Right hindlimb (tissue), 1 donor: ENCODE measurements around the gene INPP4B.

Experiments
- DNase-seq: peaks from one replicate; pipeline ENCODE4 v3.0.0-alpha.2; 2018

The INPP4B gene

DNA sequence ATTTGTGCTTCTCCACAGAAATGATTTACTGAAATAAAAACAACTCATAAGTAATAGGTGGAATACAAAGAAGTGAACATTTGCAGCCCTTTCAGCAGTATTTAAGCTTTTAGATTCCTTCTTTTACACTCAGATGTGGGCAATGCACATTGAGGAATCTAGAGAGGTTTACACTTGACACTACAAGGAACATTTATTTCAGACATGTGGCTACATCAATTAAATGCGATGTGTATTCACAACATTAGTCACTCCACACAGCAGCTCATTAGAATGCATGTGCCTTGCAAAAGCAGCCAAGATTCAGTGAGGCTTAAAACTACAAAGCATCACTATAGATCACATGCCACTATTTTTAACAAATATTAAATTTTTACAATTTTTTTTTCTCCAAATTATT lies 480.7 kb downstream of the INPP4B start:
- no peak for DNase-seq

DNA sequence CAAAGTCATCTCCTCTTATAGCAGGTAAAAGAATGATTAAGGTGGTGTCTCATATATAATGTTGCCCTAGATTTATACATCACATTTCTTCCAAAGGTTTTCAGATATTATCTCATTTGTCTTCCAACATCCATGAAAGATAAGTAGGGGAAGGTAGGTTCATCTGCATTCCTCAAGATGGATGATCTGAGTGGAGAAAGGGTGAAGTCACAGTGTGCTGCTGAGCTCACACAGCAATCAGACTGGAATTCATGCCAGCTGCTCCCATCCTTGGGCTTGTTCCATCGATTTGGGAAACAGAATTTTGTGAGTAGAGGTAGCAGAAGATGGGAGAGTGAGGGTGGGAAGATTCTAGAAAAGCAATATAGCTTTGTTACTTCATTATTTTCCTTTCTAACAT lies 482.4 kb downstream of the INPP4B start:
- no peak for DNase-seq

DNA sequence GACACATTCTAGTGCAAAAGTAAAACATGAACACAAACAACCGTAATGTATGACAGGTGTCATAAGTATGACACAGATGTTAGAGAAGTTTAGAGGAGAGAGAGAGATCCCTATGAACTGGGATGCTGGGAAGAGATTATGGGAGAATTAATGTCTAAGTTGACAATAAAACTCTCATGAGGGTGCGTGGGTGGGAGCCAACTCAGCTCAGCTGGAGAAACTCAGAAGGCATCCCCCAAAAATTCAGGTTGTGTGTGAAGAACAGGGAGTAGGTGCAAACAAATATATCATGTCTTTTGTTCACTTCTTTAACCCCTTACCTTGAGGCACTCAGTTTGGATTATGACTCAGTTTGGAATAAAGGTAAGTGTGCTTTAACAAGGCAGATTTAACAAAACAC lies 484.1 kb downstream of the INPP4B start:
- no peak for DNase-seq

DNA sequence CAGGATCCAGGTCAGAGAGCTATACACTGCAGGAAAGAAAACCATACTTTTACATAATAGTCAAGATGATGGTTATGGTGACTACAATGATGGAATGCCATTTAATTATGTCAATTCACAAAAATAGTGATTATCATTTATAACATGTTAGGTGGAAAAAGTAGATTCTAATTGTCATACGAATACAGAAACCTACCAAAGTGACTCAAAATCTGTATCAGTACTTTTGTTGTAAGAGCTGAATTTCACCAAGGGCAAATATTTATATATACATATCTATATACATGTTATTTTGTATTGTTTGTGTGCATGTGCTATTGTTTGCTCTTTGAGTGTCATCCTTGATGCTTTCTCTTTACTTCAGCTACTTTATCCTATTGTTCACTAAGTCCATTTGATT lies 485.4 kb downstream of the INPP4B start:
- DNase-seq, result no peak

DNA sequence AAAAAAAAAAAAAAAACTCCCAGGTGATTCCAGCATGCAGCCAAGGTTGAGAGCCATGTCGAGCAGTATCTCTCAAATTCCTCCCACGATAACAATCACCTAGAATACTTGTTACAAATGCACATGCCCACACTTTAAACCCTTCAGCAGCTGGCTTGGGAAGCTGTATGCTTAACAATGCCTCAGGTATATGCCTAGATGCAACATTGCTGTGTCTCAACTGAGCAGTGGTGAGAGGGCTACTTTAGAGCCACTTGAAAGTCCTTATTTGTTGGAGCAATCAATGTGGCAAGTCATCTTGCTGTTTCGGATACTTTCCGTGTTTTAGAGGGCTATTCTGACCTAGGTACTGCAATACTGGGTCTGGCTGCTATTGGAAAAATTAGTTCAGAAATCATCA lies 487.4 kb downstream of the INPP4B start:
- no peak for DNase-seq

DNA sequence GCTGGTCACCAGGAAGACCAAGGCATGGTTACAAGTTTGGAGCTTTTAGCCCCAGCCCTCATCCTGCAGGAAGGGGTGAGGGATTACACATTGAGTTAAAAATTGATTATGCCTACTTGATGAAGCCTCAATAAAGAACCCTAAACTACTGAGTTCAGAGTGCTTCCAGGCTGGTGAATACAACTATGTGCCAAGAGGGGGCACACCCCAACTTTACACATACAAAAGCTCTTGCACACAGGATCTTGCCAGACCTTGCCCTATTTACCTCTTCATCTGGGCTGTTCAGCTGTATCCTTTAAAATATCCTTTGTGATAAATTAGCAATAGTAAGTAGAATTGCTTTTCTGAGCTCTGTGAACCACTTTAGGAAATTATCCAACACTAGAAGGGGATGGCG lies 489.3 kb downstream of the INPP4B start:
- no peak for DNase-seq

DNA sequence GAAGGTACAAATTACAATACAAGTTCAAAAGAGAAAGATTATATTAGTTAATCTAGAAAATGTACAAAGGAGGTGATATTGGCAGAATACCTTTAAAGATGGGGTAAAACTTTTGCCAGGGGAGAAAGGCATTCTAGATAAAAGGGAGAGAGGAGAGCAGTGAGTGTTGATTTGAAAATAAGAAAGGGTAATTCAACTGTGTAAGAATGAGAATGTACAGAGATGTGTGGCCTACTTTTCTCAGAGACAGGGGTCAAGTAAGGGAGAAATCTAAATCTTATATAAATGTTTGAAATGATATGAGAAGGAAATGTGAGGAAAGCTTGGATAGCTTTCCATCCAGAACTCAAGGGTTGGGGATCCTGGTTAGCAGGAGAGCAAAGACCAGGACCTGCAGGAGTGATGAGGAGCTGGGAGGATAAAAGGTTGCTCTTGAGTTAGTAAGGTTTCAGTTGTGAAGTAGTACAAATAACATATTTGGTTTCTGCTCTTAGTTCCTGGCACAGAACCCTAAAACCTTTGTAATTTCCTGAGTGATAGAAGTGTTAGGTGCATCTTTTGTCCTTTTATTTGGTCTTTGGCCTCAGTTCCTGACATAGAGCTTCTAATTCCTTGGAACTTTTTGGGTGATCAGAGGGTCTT lies 489.9 kb downstream of the INPP4B start:
- DNase-seq, result no peak

DNA sequence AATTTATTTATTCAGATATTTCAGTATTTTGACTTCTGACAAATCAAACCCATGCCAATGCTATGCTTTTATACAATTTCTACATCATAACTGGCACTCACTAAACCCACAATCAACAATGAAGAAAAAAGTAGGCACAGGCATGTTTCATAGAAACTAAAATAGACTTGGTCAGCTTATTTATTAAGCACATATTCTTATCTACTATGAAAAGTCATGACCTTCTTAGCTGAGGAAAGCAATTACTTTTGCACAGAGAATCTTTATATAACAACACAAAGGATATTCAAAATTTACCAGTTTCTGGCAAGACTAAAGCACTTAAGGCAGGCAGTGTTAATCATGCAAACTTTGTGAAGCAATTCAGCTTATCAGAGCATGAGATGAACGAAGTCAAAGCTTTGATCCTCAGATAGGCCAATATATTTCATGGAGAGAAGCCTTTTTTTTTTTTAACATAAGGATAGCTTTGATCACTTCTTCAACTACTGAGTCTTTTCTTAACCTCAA lies 490.6 kb downstream of the INPP4B start:
- no peak for DNase-seq

DNA sequence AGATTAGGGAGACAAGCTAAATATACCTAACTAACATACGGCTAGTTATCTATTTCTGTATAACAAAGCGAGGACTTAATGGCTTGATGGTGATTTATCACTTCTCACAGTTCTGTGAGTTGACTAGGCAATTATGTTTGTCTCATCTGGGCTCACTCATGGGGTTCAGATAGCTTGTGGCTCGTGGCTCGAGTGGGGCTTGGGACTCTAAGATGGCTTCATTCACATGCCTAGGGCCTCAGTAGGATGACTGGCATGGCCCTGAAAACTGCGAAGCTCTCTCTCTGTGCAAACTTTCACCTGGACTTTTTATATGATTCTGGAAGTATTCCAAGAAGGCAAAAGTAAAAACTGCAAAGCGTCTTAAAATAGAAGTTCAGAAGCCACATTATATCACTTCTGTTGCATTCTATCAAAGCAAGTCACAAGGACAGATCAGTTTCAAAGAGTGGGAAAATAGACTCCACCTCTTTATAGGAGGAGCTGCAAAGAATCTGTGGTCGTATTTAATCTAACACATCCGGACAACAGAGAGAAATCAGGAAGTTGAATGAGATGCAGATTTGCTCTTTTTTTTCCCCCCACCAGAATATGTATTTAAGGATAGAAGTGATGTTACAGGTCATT lies 491.2 kb downstream of the INPP4B start:
- DNase-seq, result no peak

DNA sequence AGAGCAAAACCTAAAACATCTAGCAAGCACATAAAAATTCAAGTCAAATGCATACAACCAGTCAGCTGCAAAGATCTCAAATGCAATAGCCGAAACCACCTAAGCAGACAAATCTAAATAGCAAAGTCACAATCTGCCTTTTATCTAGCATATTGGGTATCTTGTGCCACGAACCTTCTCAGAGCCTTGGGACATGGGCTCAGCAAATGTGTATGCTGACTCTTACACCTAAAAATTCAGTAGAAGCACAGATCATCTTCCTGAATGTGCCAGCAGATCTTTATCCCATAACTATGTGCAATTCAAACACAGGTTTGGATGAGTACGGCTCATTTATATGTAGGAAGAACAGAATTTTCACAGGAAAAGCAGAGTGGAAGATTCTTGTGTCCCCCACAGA lies 492.1 kb downstream of the INPP4B start:
- DNase-seq, result no peak

DNA sequence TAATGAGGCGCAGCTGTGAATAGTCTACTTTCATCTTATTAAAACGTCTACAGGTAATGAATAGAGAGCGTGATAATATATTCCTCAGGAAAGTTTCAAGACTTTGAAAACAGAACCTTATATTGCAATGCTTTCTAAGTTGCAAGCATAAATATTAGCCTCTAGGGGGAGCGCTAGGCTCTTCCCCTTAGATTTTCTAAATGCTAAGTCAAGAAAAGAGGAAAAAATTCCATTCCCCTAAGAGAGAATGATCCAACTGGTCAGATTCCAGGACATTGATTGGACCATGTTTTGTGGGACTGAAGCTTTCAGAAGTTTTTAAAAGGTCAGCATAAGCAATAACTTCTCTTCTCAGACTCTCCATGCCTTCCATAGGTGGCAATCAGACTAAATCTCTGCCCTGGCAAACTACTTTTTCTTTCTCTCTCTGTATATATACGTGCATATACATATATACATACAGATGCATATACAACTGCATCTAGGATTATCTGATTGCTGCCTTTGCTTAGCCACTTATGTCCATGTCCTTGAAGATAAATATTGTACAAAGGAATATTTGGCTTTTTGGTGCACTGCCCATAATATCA lies 492.9 kb downstream of the INPP4B start:
- no peak for DNase-seq

DNA sequence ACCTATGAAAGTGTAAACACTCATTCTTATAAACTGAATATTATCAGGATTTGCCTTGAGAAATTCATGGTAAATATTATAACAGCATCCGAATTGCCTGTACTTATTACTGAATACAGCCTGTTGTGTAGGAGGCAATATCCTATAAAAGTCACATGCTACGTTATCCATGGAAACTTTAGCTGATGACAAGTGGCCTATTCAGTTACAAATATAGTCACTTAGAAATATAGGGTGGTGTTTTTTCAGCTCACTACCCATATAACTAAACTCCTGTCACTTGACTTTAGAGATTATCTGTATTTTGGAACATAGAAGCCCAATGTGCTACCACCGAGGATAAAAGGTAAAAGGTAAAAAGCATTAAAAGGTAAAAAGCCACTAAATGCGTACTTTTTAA lies 493.4 kb downstream of the INPP4B start:
- DNase-seq, result no peak

DNA sequence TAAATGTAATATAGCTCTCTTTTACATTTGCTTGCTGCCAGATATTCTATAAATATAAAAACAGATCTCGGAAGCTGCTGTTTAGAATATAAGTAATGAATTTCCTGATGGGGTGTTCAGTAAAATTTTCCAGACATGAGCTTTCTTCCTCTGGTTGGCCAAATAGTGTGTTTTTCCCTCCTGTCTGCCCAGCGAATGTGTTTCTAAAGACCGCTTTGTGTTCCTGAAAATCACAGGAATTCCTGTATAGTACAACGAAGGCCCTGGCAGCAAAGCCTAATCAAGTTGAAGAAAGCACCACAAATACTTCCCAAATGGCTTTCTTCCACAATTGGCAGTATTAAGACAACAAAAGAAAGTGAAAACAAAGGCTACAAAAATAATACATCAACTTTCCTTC lies 494.1 kb downstream of the INPP4B start:
- DNase-seq, result peak; percentile 49

DNA sequence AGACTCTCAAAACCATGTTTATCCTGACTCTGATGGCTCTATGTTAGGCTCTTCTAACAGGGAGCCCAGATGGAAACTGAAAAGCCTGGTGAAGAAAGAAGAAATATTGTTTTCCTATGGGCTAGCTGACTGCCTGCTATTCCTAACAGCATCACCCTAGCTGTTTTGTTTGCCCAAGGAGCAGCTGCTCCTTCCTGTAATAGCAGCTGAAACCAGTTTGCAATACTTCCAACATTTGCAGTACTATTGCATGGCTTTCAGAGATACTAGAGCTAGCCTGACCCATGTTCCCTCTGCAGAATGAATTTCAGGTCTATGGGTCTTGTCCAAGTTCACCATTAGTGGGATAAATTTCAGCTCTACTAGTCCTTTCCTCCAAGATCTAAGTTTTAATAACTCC lies 495.2 kb downstream of the INPP4B start:
- peak; percentile 51 for DNase-seq

DNA sequence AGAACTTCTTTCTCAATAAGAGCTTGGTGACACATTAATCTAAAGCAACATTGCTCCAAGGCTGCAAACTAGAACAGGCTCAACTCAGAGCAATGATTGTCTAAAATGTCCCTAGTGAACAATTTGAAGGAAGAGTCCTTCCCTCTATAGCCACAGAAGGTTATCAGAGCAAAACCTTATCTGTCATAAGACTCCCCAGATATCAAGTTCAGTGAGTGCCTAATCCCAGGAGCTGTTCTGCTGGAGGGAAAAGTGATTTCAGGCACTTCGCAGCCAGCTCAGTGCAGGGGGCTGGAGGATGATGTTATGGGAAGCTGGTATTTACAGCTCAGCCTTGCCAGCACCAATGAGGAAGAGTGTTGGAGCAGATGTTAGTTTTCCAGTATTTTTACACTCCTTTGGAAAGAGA lies 497.5 kb downstream of the INPP4B start:
- no peak for DNase-seq

DNA sequence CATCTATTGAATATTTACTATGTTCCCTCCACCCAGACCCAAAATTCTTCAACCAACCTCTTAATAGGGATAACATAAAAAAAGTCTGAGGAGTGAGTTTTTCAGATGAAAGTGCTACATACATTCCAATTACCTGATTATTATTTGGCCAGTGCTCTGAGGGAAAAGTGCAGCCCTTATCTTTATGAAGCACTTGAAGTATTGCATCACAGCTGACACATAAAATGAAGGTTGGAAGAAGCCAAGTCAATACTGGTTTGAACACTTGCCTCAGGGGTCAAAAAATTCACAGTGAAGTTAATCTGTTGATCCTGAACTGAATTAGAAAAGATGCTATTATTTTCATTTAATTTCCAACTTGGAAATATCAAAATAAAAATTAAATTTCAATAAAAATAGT lies 498.9 kb downstream of the INPP4B start:
- no peak for DNase-seq

DNA sequence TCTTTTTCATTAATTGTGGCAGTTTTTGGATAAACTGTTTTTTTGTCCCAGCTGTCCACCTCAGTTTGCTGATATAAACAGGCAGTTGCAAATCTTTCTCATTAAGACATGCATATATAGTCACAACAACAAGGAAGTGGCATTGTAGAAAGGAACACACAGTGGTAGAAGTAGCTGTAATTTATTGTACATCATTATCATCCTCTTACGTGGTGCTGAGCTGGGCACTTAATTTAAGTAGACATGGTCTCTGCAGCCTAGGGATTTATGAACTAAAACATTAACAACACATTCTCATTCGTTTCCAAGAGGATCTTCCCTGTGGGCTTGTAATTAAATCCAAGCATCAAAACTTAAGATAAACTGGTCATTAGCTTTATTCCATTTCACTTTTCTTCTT lies 500.2 kb downstream of the INPP4B start:
- no peak for DNase-seq

DNA sequence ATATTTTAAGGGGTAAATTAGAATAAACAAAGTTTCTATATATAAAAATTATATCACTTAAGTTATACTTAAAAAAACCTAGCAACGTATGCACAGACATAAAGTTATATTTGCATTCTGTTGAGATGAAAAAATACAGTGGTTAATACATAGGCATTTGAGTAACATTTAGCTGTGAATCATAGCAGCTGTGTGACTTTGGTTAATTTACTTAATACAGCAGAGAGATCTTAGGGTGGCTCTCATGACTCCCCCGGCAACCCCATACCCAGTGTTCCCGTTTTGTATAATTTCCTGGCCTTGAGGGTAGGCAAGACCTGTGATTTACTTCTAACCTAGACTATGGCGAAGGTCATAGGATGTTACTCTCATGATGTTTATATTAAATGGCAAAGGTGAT lies 504.8 kb downstream of the INPP4B start:
- DNase-seq, result no peak

DNA sequence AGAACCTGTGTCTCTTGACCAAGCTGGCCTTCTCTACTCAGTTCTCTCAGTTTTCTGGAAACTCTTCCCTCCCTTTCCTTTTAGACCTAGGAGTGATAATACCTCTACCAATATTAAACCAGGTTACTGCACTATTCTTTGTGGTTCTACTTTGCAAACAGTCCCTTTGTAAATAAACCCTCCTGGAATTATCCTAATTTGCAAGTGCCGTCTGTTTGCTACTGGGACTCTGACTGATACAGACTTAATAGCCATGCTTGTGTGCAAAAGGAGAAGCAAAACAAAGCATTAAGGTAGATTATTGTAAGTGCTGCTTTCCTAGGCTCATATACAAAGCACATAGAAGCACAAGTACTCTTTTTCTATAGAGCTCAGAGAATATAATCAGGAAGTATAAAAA lies 507.0 kb downstream of the INPP4B start:
- DNase-seq, result no peak

DNA sequence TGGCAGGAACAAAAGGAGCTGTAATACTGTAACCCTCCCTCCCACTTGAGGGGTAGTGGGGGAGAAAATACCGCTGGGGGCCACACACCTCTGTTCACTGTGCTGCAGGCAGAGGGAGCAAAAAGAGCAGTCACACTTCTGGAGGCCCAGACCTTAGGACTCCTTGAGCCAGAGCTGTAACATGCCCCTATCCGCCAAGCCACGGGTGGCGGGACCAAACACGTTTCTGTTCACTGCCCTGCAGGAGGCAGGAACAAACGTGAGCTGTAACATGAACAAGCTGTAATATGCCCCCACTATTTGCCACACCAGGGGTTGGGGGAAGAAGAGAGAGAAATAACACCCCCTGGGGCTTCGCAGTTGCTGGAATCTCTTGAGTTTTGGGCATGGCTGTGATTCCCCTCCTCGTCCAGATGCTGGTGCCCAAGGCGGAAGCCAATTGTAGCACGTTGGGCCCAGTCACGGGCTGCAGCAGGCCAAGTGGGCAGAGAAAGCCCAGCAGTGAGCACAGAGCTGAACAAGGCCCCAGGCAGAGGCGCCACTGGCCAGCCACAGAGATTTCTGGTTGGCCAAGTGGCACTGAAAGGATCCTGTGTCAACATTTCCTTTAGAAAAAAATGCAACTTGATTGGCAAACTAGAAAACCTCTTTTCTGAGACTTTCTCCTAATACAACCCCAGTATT lies 509.7 kb downstream of the INPP4B start:
- DNase-seq, result no peak

DNA sequence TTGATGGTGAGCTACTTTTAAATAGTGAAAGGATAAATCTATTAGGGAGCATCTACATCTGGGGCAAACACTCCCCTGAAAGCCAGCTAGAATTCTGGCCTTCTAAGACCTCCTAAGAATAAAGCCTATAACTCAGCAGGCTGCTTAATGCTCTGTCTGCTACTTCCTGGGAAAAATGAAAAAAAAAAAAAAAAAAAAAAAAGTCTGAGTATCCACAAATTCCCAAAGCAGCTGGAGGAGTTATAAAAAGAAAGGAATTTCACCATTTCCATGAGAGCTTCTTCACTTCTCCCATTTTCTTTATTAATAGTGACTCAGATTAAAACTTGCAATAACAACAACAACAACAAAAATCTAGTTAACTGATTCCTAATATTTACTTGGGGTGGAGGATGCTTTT lies 511.2 kb downstream of the INPP4B start:
- no peak for DNase-seq

DNA sequence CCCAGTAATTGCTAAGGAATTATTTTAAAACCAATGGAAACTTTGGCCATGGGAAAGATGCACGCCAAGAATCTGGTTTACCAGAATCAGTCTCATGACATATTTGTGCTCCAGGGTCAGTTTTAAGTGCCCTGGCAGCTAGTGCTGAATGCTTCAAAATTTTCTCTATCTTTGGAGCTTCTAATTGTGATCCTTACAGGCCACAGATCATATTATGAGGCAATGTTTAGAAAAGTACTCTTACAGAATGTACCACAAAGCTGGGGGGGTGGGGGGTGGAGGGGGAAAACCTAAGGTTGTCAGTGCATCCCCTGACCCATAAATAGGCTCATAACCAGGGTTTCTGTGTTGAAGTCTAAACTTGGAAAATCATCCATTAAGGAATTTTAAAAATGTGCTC lies 514.5 kb downstream of the INPP4B start:
- DNase-seq, result no peak

DNA sequence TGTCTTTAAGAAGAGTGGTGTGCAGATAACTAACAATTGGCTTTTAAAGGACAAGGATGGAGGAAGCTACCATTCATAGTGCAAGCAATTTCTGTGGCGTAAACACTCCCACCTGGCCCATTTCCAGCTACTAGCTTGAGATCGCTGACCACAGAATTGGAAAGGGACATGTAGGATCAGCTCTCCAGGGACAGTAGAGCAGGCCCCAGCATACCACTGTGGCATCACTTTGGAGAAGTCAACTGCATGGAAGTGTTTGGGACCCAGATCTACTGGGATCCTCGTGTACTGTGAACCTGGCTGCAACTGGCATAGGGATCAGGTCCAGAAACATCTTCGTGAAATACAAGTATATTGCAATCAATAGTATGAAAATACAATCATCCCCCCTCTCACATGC lies 515.0 kb downstream of the INPP4B start:
- peak; percentile 28 for DNase-seq

DNA sequence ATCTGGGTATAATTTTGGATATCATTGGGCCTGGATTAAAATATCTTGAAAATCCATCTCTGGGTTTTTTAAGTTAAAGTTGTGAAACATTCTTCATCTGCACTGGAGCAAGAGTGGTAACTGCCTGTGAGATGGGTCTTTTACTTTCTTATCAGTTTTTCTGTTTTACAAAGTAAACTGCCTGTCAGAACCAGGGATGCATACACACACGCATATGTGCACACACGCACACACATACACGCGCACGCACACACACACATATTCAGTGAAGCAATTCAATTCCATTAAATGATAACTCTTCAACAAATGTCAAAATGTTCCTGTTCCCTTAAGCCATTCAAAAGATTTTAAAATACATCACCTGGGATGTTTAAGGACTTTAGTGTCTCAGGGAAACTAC lies 515.8 kb downstream of the INPP4B start:
- DNase-seq, result no peak
